ENCODE measurements around the gene GLP1R. TPM values are rescaled to one million over a fixed set of nuclear protein-coding genes. Genes with fewer than 3 reads are reported as not detected.

GLP1R gene
- total and polyA plus RNA-seq, 2 donors (not counting 1 experiment from before 2014, with no cell fraction given): not detected

DNA sequence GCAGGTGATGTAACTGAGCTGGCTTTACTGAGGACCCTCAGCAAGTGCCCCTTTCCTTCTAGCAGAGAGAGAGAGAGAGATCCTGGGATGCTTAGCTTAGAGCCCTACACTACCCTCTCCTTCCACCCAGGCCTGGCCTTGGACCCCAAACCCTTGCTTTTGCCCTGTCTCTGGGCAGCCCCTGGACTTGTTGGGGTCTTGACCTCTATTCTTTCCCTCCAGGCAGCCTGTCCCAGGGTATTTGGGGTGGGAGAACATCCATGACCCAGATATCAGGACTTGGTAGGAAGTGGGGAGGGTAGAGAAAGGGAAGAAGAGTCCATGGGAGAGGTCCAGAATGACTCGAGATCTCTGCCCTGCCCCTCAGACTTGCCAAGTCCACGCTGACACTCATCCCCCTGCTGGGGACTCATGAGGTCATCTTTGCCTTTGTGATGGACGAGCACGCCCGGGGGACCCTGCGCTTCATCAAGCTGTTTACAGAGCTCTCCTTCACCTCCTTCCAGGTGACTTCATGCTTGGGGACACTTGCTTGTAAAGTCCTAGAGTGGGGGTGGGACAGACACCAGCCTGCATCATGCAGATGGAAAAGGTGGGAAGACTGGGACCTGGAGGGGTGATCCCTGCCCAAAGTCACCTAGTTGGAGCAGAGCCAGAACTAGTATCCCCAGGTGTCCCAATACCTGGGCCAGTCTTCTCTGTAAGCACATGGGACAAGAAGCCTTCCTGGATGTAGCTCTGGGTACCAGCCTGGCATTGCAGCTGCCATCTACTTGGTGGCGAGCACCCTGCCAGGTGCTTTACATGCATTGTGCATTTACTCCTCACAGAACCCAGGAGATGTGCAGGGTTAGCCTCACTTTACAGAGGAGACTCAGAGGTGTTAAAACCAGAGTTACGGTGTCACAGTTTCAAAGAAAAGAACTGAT lies 30.9 kb downstream of the GLP1R start:
- no peak overlapping the region for H3K4me2 ChIP-seq (ENCODE audit: extremely low read depth, insufficient read depth, low read length)
- DNase-seq (ENCODE audit: low read depth in 2 of 2): no peak
- no peaks in the 10 kb centered on the region for H3K79me2 ChIP-seq (ENCODE audit: control insufficient read depth, insufficient read depth, low read length)
- H3K27ac ChIP-seq (ENCODE audit: insufficient read depth, low read length): no peak overlapping the region
- H2AFZ ChIP-seq (ENCODE audit: low read length): no peak overlapping the region
- no peaks in the 10 kb centered on the region for H3K9me3 ChIP-seq (ENCODE audit: control insufficient read depth, insufficient read depth, low read depth, low read length)
- H3K36me3 ChIP-seq (ENCODE audit: control insufficient read depth, insufficient read depth, low read length): no peaks in the 10 kb centered on the region
- H3K4me3 ChIP-seq (replicated peaks in 1 of 4; ENCODE audit: control extremely low read depth in 1 of 4, insufficient read depth in 1 of 4, low read depth in 3 of 4, low read length in 4 of 4): no peak overlapping the region
- no peaks in the 10 kb centered on the region for H3K27me3 ChIP-seq (ENCODE audit: control insufficient read depth, insufficient read depth, low read length)
- TF ChIP-seq, protein P1, sequence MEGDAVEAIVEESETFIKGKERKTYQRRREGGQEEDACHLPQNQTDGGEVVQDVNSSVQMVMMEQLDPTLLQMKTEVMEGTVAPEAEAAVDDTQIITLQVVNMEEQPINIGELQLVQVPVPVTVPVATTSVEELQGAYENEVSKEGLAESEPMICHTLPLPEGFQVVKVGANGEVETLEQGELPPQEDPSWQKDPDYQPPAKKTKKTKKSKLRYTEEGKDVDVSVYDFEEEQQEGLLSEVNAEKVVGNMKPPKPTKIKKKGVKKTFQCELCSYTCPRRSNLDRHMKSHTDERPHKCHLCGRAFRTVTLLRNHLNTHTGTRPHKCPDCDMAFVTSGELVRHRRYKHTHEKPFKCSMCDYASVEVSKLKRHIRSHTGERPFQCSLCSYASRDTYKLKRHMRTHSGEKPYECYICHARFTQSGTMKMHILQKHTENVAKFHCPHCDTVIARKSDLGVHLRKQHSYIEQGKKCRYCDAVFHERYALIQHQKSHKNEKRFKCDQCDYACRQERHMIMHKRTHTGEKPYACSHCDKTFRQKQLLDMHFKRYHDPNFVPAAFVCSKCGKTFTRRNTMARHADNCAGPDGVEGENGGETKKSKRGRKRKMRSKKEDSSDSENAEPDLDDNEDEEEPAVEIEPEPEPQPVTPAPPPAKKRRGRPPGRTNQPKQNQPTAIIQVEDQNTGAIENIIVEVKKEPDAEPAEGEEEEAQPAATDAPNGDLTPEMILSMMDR (conservative IDR thresholded peaks at IDR 0.05 in 1 of 2, IDR thresholded peaks at IDR 0.05 in 1 of 2; ENCODE audit: low read depth in 1 of 2, low read length in 2 of 2): no peak
- TF ChIP-seq EZH2 (IDR thresholded peaks at IDR 0.05; ENCODE audit: low read length, missing control alignments): no peak
- H3K9ac ChIP-seq (ENCODE audit: insufficient read depth, low read length): no peak overlapping the region
- H4K20me1 ChIP-seq (ENCODE audit: control insufficient read depth, extremely low read depth, insufficient read depth, low read length): no peaks in the 10 kb centered on the region
- no peaks in the 10 kb centered on the region for H3K4me1 ChIP-seq (ENCODE audit: control insufficient read depth, extremely low read depth, insufficient read depth, low read length)

DNA sequence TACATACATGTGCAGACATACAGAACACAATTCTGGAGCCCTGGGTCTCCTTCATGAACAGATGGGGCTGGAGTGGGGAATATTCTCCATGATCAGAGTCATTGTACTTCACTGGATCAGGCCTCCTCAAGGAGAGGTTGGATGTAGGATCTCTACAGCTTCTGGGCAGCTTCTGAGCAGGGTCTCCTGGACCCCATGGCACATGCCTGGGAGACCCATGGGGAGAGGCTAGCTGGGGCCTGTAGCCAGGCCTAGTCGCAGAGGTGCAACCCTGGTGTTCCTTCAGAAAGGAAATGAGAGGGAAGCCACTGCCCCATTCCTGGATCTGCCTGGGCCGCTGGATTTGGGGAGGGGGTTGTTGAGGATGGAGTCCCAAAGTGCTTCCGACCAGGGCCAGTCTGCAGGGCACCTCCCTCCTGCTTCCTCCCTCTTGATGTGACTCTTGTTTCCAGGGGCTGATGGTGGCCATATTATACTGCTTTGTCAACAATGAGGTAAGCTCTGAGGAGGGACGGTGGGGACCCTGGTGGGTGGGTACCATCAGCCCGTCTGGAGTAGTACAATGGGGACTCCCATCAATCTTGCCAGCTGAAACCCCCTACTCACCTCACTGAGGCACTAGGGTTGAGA lies 31.8 kb downstream of the GLP1R start:
- H4K20me1 ChIP-seq (ENCODE audit: control insufficient read depth, extremely low read depth, insufficient read depth, low read length): no peaks in the 10 kb centered on the region
- no peaks in the 10 kb centered on the region for H3K4me1 ChIP-seq (ENCODE audit: control insufficient read depth, extremely low read depth, insufficient read depth, low read length)
- no peaks in the 10 kb centered on the region for H3K36me3 ChIP-seq (ENCODE audit: control insufficient read depth, insufficient read depth, low read length)
- H3K4me2 ChIP-seq (ENCODE audit: extremely low read depth, insufficient read depth, low read length): no peak overlapping the region
- H3K27ac ChIP-seq (ENCODE audit: insufficient read depth, low read length): no peak overlapping the region
- no peak for DNase-seq (ENCODE audit: low read depth in 2 of 2)
- no peak overlapping the region for H3K9ac ChIP-seq (ENCODE audit: insufficient read depth, low read length)
- H3K79me2 ChIP-seq (ENCODE audit: control insufficient read depth, insufficient read depth, low read length): no peaks in the 10 kb centered on the region
- no peaks in the 10 kb centered on the region for H3K9me3 ChIP-seq (ENCODE audit: control insufficient read depth, insufficient read depth, low read depth, low read length)
- no peaks in the 10 kb centered on the region for H3K27me3 ChIP-seq (ENCODE audit: control insufficient read depth, insufficient read depth, low read length)
- no peak overlapping the region for H2AFZ ChIP-seq (ENCODE audit: low read length)
- H3K4me3 ChIP-seq (replicated peaks in 1 of 4; ENCODE audit: control extremely low read depth in 1 of 4, insufficient read depth in 1 of 4, low read depth in 3 of 4, low read length in 4 of 4): no peak overlapping the region
- TF ChIP-seq EZH2 (IDR thresholded peaks at IDR 0.05; ENCODE audit: low read length, missing control alignments): no peak

DNA sequence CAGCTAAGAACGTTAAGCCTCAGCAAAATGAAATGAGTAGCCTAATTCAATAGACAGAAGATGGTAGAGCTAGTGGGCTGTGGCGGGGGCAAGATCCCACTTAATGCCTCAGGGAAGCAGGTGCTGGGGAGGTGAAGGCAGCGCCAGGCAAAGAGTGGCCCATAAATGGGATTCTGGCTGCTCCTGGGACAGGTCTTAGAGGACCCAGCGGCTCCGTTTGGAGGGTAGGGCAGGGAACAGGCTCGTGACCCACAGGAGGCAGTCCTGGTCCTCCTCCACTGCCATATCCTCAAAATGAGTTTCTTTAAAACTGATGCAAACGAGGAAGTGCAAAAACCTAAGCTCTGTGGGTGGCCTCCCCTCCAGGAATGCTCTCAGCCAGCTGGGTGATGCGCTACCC lies 33.7 kb downstream of the GLP1R start:
- no peaks in the 10 kb centered on the region for H3K79me2 ChIP-seq (ENCODE audit: control insufficient read depth, insufficient read depth, low read length)
- H2AFZ ChIP-seq (ENCODE audit: low read length): no peak overlapping the region
- H3K9ac ChIP-seq (ENCODE audit: insufficient read depth, low read length): no peak overlapping the region
- H3K36me3 ChIP-seq (ENCODE audit: control insufficient read depth, insufficient read depth, low read length): no peaks in the 10 kb centered on the region
- no peaks in the 10 kb centered on the region for H4K20me1 ChIP-seq (ENCODE audit: control insufficient read depth, extremely low read depth, insufficient read depth, low read length)
- TF ChIP-seq EZH2 (IDR thresholded peaks at IDR 0.05; ENCODE audit: low read length, missing control alignments): no peak
- TF ChIP-seq, protein P1 (conservative IDR thresholded peaks at IDR 0.05 in 1 of 2, IDR thresholded peaks at IDR 0.05 in 1 of 2; ENCODE audit: low read depth in 1 of 2, low read length in 2 of 2): no peak
- no peak for DNase-seq (ENCODE audit: low read depth in 2 of 2)
- H3K27me3 ChIP-seq (ENCODE audit: control insufficient read depth, insufficient read depth, low read length): no peaks in the 10 kb centered on the region
- H3K27ac ChIP-seq (ENCODE audit: insufficient read depth, low read length): no peak overlapping the region
- no peaks in the 10 kb centered on the region for H3K4me1 ChIP-seq (ENCODE audit: control insufficient read depth, extremely low read depth, insufficient read depth, low read length)
- H3K4me3 ChIP-seq (replicated peaks in 1 of 4; ENCODE audit: control extremely low read depth in 1 of 4, insufficient read depth in 1 of 4, low read depth in 3 of 4, low read length in 4 of 4): no peak overlapping the region
- no peaks in the 10 kb centered on the region for H3K9me3 ChIP-seq (ENCODE audit: control insufficient read depth, insufficient read depth, low read depth, low read length)
- H3K4me2 ChIP-seq (ENCODE audit: extremely low read depth, insufficient read depth, low read length): no peak overlapping the region

Measured in fibroblast of lung (primary cell).